Measurements from ENCODE around the gene RBM17. TPM values are rescaled to one million over a fixed set of nuclear protein-coding genes. Genes with fewer than 3 reads are reported as not detected.

The RBM17 gene
- total and polyA plus RNA-seq, 2 of the 13 experiments (the other 11 are each of a cell fraction or from before 2014, with no cell fraction given): 30.7 to 77.5 TPM

GRCh38 chr10:6145166-6145987 is 56.5 kb downstream of the RBM17 start (continued):
- TF ChIP-seq AFF4 (CRISPR knock-in tag; IDR thresholded peaks at IDR 0.05) (no peak), SMAD3 (CRISPR knock-in tag; IDR thresholded peaks at IDR 0.05) (no peak)

GRCh38 chr10:6146013-6146785 is 57.4 kb downstream of the RBM17 start:
- ATAC-seq (peak; percentile 12), FAIRE-seq (no peak), DNase-seq (ENCODE audit: low spot score) (no peak)
- TF ChIP-seq ZNF784 (CRISPR knock-in tag; IDR thresholded peaks at IDR 0.05; ENCODE audit: borderline replicate concordance) (no peak), SRSF1 (optimal IDR thresholded peaks at IDR 0.05; ENCODE audit: low read depth, low read length) (peak; percentile 58)
- WGBS (ENCODE audit: low lambda C conversion rate): 19% methylated on average over 20 of the region's 22 CpGs
- BruUV-seq (replicated peaks): no TSS peak
- no peaks in the 10 kb centered on the region for H3K36me3 ChIP-seq (replicated peaks in 1 of 2; ENCODE audit: control insufficient read depth in 1 of 2, insufficient read depth in 2 of 2, low read length in 2 of 2)
- H3K79me2 ChIP-seq (ENCODE audit: insufficient read depth, low read length): no peaks in the 10 kb centered on the region
- no peak overlapping the region for H3K9ac ChIP-seq (ENCODE audit: insufficient read depth, low read depth, low read length)
- no peak overlapping the region for H2AFZ ChIP-seq (ENCODE audit: low read length)
- no peak overlapping the region for H3K27ac ChIP-seq (ENCODE audit: extremely low read length, insufficient read depth, low read length)
- ChIA-PET CTCF (ENCODE audit: low intra/inter-chr PET ratio, low total read pairs) (no interaction called here), POLR2A (no interaction called here)
- intact Hi-C loops (cut with micrococcal nuclease; ENCODE audit: unreplicated experiment): no loop called here
- H3K9me3 ChIP-seq (ENCODE audit: low read length): no peaks in the 10 kb centered on the region
- peak overlapping the region in 2 of 3 experiments; percentile 12 to 41; a peak in 3 of 6 replicates for H3K4me3 ChIP-seq (replicated peaks in 1 of 3; ENCODE audit: insufficient read depth in 1 of 3, low read depth in 2 of 3, low read length in 3 of 3)
- peaks cover 43% of the 10 kb centered on the region for H3K4me1 ChIP-seq (ENCODE audit: insufficient read depth, low read length)
- in situ Hi-C loops (cut with HindIII; ENCODE audit: extremely low pct_ligation_motif_present, low pct_unique_long_range_greater_than_20kb): no loop called here
- H3K27me3 ChIP-seq (ENCODE audit: control insufficient read depth in 1 of 2, insufficient read depth in 2 of 2, low read length in 2 of 2): peaks cover 0 to 40% of the 10 kb centered on the region in 2 experiments; a peak in 4 of 5 replicates
- H3K4me2 ChIP-seq (ENCODE audit: low read depth, low read length): peak overlapping the region; percentile 66
- H4K20me1 ChIP-seq (ENCODE audit: insufficient read depth, low read length): no peaks in the 10 kb centered on the region; the same call in 1 of the 2 replicates

All from HepG2 (cell line).